ENCODE measurements around the gene PSME1.

DNA sequence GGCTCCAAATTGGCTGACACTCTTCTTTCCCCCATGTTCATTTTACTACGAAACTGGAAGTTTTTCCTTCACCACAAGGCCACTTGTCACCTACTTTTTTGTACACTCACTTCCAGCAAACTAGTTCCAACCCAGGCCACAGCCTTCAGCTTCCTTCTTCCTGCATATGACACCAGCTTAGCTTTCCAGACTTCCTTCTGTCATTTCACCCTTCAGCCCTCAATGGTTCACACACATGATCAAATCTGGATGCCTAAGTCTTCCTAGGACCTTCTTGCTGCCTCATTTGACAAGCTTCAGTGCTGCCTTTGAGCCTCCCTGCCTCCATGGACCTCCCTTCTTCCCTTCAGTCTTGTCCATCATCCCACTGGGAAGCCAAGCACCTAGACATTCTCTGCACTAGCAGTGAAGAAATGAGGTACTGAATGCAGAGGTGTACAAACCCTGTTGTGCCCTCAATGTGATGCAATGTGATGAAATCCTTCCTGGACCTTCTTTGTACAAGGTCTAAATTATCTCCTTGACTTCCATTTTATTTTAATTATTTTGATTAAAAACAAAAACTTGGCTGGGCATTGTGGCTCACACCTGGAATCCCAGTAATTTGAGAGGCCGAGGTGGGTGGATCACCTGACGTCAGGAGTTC lies 31.6 kb downstream of the PSME1 start:
- TF ChIP-seq, protein P1, sequence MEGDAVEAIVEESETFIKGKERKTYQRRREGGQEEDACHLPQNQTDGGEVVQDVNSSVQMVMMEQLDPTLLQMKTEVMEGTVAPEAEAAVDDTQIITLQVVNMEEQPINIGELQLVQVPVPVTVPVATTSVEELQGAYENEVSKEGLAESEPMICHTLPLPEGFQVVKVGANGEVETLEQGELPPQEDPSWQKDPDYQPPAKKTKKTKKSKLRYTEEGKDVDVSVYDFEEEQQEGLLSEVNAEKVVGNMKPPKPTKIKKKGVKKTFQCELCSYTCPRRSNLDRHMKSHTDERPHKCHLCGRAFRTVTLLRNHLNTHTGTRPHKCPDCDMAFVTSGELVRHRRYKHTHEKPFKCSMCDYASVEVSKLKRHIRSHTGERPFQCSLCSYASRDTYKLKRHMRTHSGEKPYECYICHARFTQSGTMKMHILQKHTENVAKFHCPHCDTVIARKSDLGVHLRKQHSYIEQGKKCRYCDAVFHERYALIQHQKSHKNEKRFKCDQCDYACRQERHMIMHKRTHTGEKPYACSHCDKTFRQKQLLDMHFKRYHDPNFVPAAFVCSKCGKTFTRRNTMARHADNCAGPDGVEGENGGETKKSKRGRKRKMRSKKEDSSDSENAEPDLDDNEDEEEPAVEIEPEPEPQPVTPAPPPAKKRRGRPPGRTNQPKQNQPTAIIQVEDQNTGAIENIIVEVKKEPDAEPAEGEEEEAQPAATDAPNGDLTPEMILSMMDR (conservative IDR thresholded peaks at IDR 0.05; ENCODE audit: low read length): no peak
- TF ChIP-seq EZH2phosphoT487 (IDR thresholded peaks at IDR 0.05; ENCODE audit: borderline replicate concordance): no peak

Measured in Loucy (cell line).